HG03354 (cell line): ENCODE results near the gene ELAVL2.
"Not testable (repeated sequence)": the region's sequence is repeated elsewhere in the genome, so short reads cannot be mapped to it uniquely, and the experiment has no call there.

Experiments used
- ATAC-seq: cut with Tn5 transposase; IDR thresholded peaks from one replicate; pipeline ENCODE4 v1.9.1; 2021; ENCODE audit warnings: mild to moderate bottlenecking; ENCODE audit not compliant: unreplicated experiment, poor library complexity, severe bottlenecking

The ELAVL2 gene

GRCh38 chr9:23733495-23734078, 92.5 kb downstream of the ELAVL2 start:
- no peak for ATAC-seq

GRCh38 chr9:23731353-23731752, 94.7 kb downstream of the ELAVL2 start:
- no peak for ATAC-seq

- ATAC-seq: no peak
Measured at GRCh38 chr9:23730364-23730763, 95.7 kb downstream of the ELAVL2 start.

- no peak for ATAC-seq
Measured at GRCh38 chr9:23728736-23729135, 97.3 kb downstream of the ELAVL2 start.

- no peak for ATAC-seq
Measured at GRCh38 chr9:23725279-23725946, 100.6 kb downstream of the ELAVL2 start.

GRCh38 chr9:23723672-23724071, 102.4 kb downstream of the ELAVL2 start:
- no peak for ATAC-seq

GRCh38 chr9:23723048-23723447, 103.0 kb downstream of the ELAVL2 start:
- ATAC-seq: not testable (repeated sequence)

GRCh38 chr9:23721466-23721865, 104.6 kb downstream of the ELAVL2 start:
- no peak for ATAC-seq

- no peak for ATAC-seq
Measured at GRCh38 chr9:23717505-23717904, 108.5 kb downstream of the ELAVL2 start.

- ATAC-seq: no peak
Measured at GRCh38 chr9:23707249-23707648, 118.8 kb downstream of the ELAVL2 start.

GRCh38 chr9:23702311-23702922, 123.6 kb downstream of the ELAVL2 start:
- no peak for ATAC-seq

GRCh38 chr9:23701291-23701690, 124.7 kb downstream of the ELAVL2 start:
- ATAC-seq: no peak

- no peak for ATAC-seq
Measured at GRCh38 chr9:23700359-23700758, 125.7 kb downstream of the ELAVL2 start.

- no peak for ATAC-seq
Measured at GRCh38 chr9:23698161-23698560, 127.9 kb downstream of the ELAVL2 start.

- ATAC-seq: no peak
Measured at GRCh38 chr9:23695572-23695971, 130.5 kb downstream of the ELAVL2 start.

GRCh38 chr9:23693374-23693773, 132.7 kb downstream of the ELAVL2 start:
- ATAC-seq: no peak

- ATAC-seq: no peak
Measured at GRCh38 chr9:23686896-23687295, 139.1 kb downstream of the ELAVL2 start.

- no peak for ATAC-seq
Measured at GRCh38 chr9:23686257-23686656, 139.8 kb downstream of the ELAVL2 start.

GRCh38 chr9:23683611-23684061, 142.4 kb downstream of the ELAVL2 start:
- ATAC-seq: no peak

- ATAC-seq: no peak
Measured at GRCh38 chr9:23682891-23683431, 143.1 kb downstream of the ELAVL2 start.

GRCh38 chr9:23682352-23682751, 143.7 kb downstream of the ELAVL2 start:
- no peak for ATAC-seq
